HG03558 (cell line): ENCODE data around the gene CHIC2.

Source experiments
- ATAC-seq: cut with Tn5 transposase; IDR thresholded peaks from one replicate; pipeline ENCODE4 v1.9.1; 2021; ENCODE audit warnings: moderate number of reproducible peaks; ENCODE audit not compliant: unreplicated experiment; ENCODE audit errors: extremely low read depth

CHIC2 gene

DNA sequence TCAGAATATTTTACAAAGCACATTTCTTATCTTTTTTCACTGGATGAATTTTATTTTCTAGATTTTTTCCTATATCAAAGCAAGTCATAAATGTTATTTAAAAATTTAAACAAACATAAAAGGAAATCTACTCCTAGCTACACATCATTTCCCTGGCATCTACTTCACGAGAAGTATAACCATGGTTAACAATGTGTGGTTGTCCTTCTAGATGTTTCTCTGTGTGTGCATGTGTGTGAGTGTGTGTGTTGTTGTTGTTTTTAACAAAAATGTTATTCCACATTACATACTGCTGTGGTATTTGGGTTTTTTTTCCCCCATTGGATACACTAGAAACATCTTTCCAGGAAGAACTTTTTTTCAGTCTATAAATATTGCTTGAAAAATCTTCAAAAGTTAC lies 103.1 kb downstream of the CHIC2 start:
- ATAC-seq = no peak

DNA sequence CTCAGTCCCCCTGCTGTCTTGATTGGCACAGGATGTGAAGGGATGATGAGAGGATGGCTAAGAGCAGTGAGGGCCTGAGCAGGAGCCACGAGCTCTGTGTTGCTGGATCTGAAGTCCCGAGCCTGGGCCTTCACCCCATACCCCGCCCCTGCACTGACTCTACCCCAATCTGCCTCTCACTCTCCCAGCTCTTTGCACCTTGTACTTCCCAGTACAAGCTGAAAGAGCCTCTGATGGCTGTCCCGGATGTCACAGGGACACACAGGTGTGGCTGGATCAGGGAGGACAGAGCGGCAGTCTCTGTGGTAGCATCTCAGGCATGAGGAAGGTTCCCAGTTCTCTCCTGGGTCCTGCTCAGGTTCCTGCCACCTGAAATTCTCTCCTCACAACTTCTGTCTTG lies 103.6 kb downstream of the CHIC2 start:
- ATAC-seq = no peak
